ENCODE data around the gene HS3ST2.

The HS3ST2 gene

GRCh38 chr16:22770866-22771265 is 43.1 kb upstream of the HS3ST2 start:
- Histone ChIP-seq H3K4me3 (ENCODE audit: insufficient read depth, low read length, poor library complexity, severe bottlenecking) (no peak overlapping the region), H3K9me3 (ENCODE audit: insufficient read depth, low read length) (no peaks in the 10 kb centered on the region), H3K27me3 (ENCODE audit: low read length) (no peaks in the 10 kb centered on the region), H3K27ac (ENCODE audit: low read depth, low read length) (no peak overlapping the region), H3K4me2 (ENCODE audit: low read depth, low read length, poor library complexity, severe bottlenecking) (no peak overlapping the region), H3K9ac (ENCODE audit: low read length) (no peak overlapping the region), H3K79me2 (ENCODE audit: insufficient read depth, low read length) (no peaks in the 10 kb centered on the region), H3K9me2 (replicated peaks; ENCODE audit: insufficient read depth, low read length) (no peaks in the 10 kb centered on the region), H2AFZ (ENCODE audit: low read depth, low read length, severe bottlenecking) (no peak overlapping the region), H3K36me3 (ENCODE audit: low read length) (no peaks in the 10 kb centered on the region), H4K20me1 (ENCODE audit: low read depth, low read length) (no peaks in the 10 kb centered on the region), H3F3A (ENCODE audit: insufficient read depth) (no peaks in the 10 kb centered on the region)
- TF ChIP-seq CTCF (IDR thresholded peaks at IDR 0.05; ENCODE audit: insufficient read depth, low read length, poor library complexity, severe bottlenecking): no peak
- no peak for TF ChIP-seq EZH2phosphoT487 (conservative IDR thresholded peaks at IDR 0.05; ENCODE audit: low read length)

GRCh38 chr16:22771551-22771950 is 42.4 kb upstream of the HS3ST2 start:
- H3K27me3 ChIP-seq (ENCODE audit: low read length): no peaks in the 10 kb centered on the region
- no peak for TF ChIP-seq EZH2phosphoT487 (conservative IDR thresholded peaks at IDR 0.05; ENCODE audit: low read length)
- TF ChIP-seq CTCF (IDR thresholded peaks at IDR 0.05; ENCODE audit: insufficient read depth, low read length, poor library complexity, severe bottlenecking): no peak

GRCh38 chr16:22775220-22775922 is 38.6 kb upstream of the HS3ST2 start:
- Histone ChIP-seq H4K20me1 (ENCODE audit: low read depth, low read length) (no peaks in the 10 kb centered on the region), H3K79me2 (ENCODE audit: insufficient read depth, low read length) (no peaks in the 10 kb centered on the region), H3F3A (ENCODE audit: insufficient read depth) (no peaks in the 10 kb centered on the region), H3K9ac (ENCODE audit: low read length) (no peak overlapping the region), H3K4me3 (ENCODE audit: insufficient read depth, low read length, poor library complexity, severe bottlenecking) (no peak overlapping the region), H3K9me2 (replicated peaks; ENCODE audit: insufficient read depth, low read length) (no peaks in the 10 kb centered on the region), H3K9me3 (ENCODE audit: insufficient read depth, low read length) (no peaks in the 10 kb centered on the region), H2AFZ (ENCODE audit: low read depth, low read length, severe bottlenecking) (no peak overlapping the region), H3K36me3 (ENCODE audit: low read length) (no peaks in the 10 kb centered on the region), H3K4me2 (ENCODE audit: low read depth, low read length, poor library complexity, severe bottlenecking) (no peak overlapping the region), H3K27ac (ENCODE audit: low read depth, low read length) (no peak overlapping the region), H3K27me3 (ENCODE audit: low read length) (no peaks in the 10 kb centered on the region)
- TF ChIP-seq CTCF (IDR thresholded peaks at IDR 0.05; ENCODE audit: insufficient read depth, low read length, poor library complexity, severe bottlenecking): no peak
- TF ChIP-seq EZH2phosphoT487 (conservative IDR thresholded peaks at IDR 0.05; ENCODE audit: low read length): no peak

More at GRCh38 chr16:22771551-22771950, 42.4 kb upstream of the HS3ST2 start:
- Histone ChIP-seq H3K79me2 (ENCODE audit: insufficient read depth, low read length) (no peaks in the 10 kb centered on the region), H4K20me1 (ENCODE audit: low read depth, low read length) (no peaks in the 10 kb centered on the region), H2AFZ (ENCODE audit: low read depth, low read length, severe bottlenecking) (no peak overlapping the region), H3K9ac (ENCODE audit: low read length) (no peak overlapping the region), H3K9me2 (replicated peaks; ENCODE audit: insufficient read depth, low read length) (no peaks in the 10 kb centered on the region), H3K9me3 (ENCODE audit: insufficient read depth, low read length) (no peaks in the 10 kb centered on the region), H3K27ac (ENCODE audit: low read depth, low read length) (no peak overlapping the region), H3F3A (ENCODE audit: insufficient read depth) (no peaks in the 10 kb centered on the region), H3K36me3 (ENCODE audit: low read length) (no peaks in the 10 kb centered on the region), H3K4me3 (ENCODE audit: insufficient read depth, low read length, poor library complexity, severe bottlenecking) (no peak overlapping the region), H3K4me2 (ENCODE audit: low read depth, low read length, poor library complexity, severe bottlenecking) (no peak overlapping the region)
